H1 (cell line): ENCODE data around the gene KRT1. TPM values are rescaled to one million over a fixed set of nuclear protein-coding genes. Genes with fewer than 3 reads are reported as not detected.

Source experiments
- CTCF ChIA-PET: fragments of 300-600 bp; sonication (Branson Sonifier 250); formaldehyde crosslinking; loops from one replicate; lab custom pipeline; 2021; ENCODE audit not compliant: partially characterized antibody; lab: Charles Lee
- POLR2A ChIA-PET: fragments of 300-600 bp; sonication (Branson Sonifier 250); formaldehyde crosslinking; loops from one replicate; lab custom pipeline; 2021; ENCODE audit warnings: inconsistent platforms; ENCODE audit not compliant: partially characterized antibody; lab: Charles Lee
- DNase-seq, 2 experiments: peaks; one replicate each; pipeline versions ENCODE4 v3.0.0 to v3.0.0-alpha.2; 2010 to 2022; ENCODE audit warnings: low spot score in 2 of 2, low read depth in 1 of 2, mixed read lengths in 1 of 2
- FAIRE-seq: peaks from 2 replicates; lab custom pipeline; 2011; peaks lifted over from hg19 to GRCh38; lab: Jason Lieb, UNC
- H2AFZ ChIP-seq: 2 replicates; pipeline ENCODE4 v1.8.1; 2012; ENCODE audit warnings: low read length, inconsistent platforms
- H2AK5ac ChIP-seq: 2 replicates; pipeline ENCODE4 v1.6.1; 2013; ENCODE audit warnings: low read depth, low read length
- H2BK120ac ChIP-seq: replicated peaks from 2 replicates; pipeline ENCODE3; 2013; ENCODE audit warnings: low read depth, low read length, inconsistent platforms
- H2BK12ac ChIP-seq: 2 replicates; pipeline ENCODE4 v1.6.1; 2013; ENCODE audit warnings: low read depth, low read length
- H2BK15ac ChIP-seq: 2 replicates; pipeline ENCODE4 v1.6.1; 2013; ENCODE audit warnings: low read length
- H2BK20ac ChIP-seq: 2 replicates; pipeline ENCODE4 v1.6.1; 2013; ENCODE audit warnings: low read length
- H2BK5ac ChIP-seq: 2 replicates; pipeline ENCODE4 v1.6.1; 2013; ENCODE audit warnings: low read depth, low read length
- H3K14ac ChIP-seq: 2 replicates; pipeline ENCODE4 v1.6.1; 2013; ENCODE audit warnings: inconsistent platforms; ENCODE audit not compliant: insufficient read length
- H3K18ac ChIP-seq: 2 replicates; pipeline ENCODE4 v1.6.1; 2013; ENCODE audit warnings: low read length; ENCODE audit errors: extremely low read depth
- H3K23ac ChIP-seq: 2 replicates; pipeline ENCODE4 v1.6.1; 2013; ENCODE audit warnings: inconsistent platforms; ENCODE audit not compliant: insufficient read length
- H3K23me2 ChIP-seq: 2 replicates; pipeline ENCODE4 v1.6.1; 2013; ENCODE audit warnings: low read depth, low read length
- H3K27ac ChIP-seq: 2 replicates; pipeline ENCODE4 v1.6.1; 2011; ENCODE audit warnings: low read depth, low read length, inconsistent platforms
- H3K27me3 ChIP-seq, 4 experiments: replicated peaks in 1 of 4; 1 replicate in 1 of 4; 2 replicates in 3 of 4; pipeline versions ENCODE4 v1.6.1 to v1.8.1; 2011 to 2013; ENCODE audit warnings: low read length in 3 of 4, mild to moderate bottlenecking in 3 of 4, inconsistent platforms in 2 of 4, mixed read lengths in 2 of 4, moderate library complexity in 1 of 4; ENCODE audit not compliant: control insufficient read depth in 3 of 4, insufficient read depth in 3 of 4; ENCODE audit errors: extremely low read depth in 1 of 4
- H3K36me3 ChIP-seq, 4 experiments: 2 replicates each; pipeline versions ENCODE4 v1.6.1 to v1.8.1; 2011 to 2013; ENCODE audit warnings: mild to moderate bottlenecking in 4 of 4, low read length in 3 of 4, moderate library complexity in 2 of 4, control low read depth in 1 of 4, inconsistent platforms in 1 of 4; ENCODE audit not compliant: insufficient read depth in 4 of 4, control insufficient read depth in 2 of 4
- H3K4ac ChIP-seq: replicated peaks from 2 replicates; pipeline ENCODE3; 2013; ENCODE audit warnings: low read length, low read depth, mixed read lengths, inconsistent platforms; ENCODE audit not compliant: insufficient read length
- H3K4me1 ChIP-seq, 4 experiments: replicated peaks in 1 of 4; 1 replicate in 1 of 4; 2 replicates in 3 of 4; pipeline versions ENCODE4 v1.6.1 to v1.8.1; 2011 to 2013; ENCODE audit warnings: low read length in 3 of 4, inconsistent platforms in 2 of 4, mixed read lengths in 1 of 4; ENCODE audit not compliant: insufficient read depth in 4 of 4, control insufficient read depth in 3 of 4
- H3K4me2 ChIP-seq, 2 experiments: 2 replicates each; pipeline versions ENCODE4 v1.6.1 to v1.8.1; 2011 to 2013; ENCODE audit warnings: low read depth in 2 of 2, low read length in 2 of 2, control low read depth in 1 of 2, inconsistent platforms in 1 of 2, mild to moderate bottlenecking in 1 of 2; ENCODE audit not compliant: insufficient read depth in 1 of 2
- H3K4me3 ChIP-seq, 4 experiments: fragments of 200-600, 300-600 bp in 1 of 4; sonication (generic), shearing (Covaris generic), sonication (Bioruptor Twin) in 1 of 4; 2 replicates each; pipeline versions ENCODE4 v1.5.1 to v1.8.1; 2011 to 2016; ENCODE audit warnings: low read length in 4 of 4, low read depth in 3 of 4, control low read depth in 2 of 4, inconsistent platforms in 2 of 4, mild to moderate bottlenecking in 2 of 4, mixed read lengths in 1 of 4, moderate library complexity in 1 of 4; ENCODE audit not compliant: insufficient read depth in 2 of 4; ENCODE audit errors: extremely low read depth in 1 of 4
- H3K56ac ChIP-seq: replicated peaks from 2 replicates; pipeline ENCODE3; 2013; ENCODE audit warnings: low read depth, mild to moderate bottlenecking, mixed read lengths, low read length, inconsistent platforms; ENCODE audit not compliant: insufficient read length
- H3K79me1 ChIP-seq: 2 replicates; pipeline ENCODE4 v1.6.1; 2013; ENCODE audit warnings: low read depth, low read length, control low read depth
- H3K79me2 ChIP-seq, 2 experiments: 2 replicates each; pipeline versions ENCODE4 v1.6.1 to v1.8.1; 2012 to 2013; ENCODE audit warnings: low read length in 2 of 2, mild to moderate bottlenecking in 2 of 2, inconsistent platforms in 1 of 2; ENCODE audit not compliant: insufficient read depth in 2 of 2, control insufficient read depth in 1 of 2
- H3K9ac ChIP-seq, 4 experiments: replicated peaks in 1 of 4; 1 replicate in 1 of 4; 2 replicates in 3 of 4; pipeline versions ENCODE4 v1.6.1 to v1.8.1; 2011 to 2013; ENCODE audit warnings: low read depth in 3 of 4, low read length in 3 of 4, control low read depth in 2 of 4, mild to moderate bottlenecking in 2 of 4, moderate library complexity in 2 of 4, inconsistent platforms in 1 of 4; ENCODE audit errors: extremely low read depth in 1 of 4
- H3K9me3 ChIP-seq, 2 experiments: 2 replicates each; pipeline versions ENCODE4 v1.6.1 to v1.8.1; 2012 to 2013; ENCODE audit warnings: mild to moderate bottlenecking in 2 of 2, moderate library complexity in 2 of 2, control low read depth in 1 of 2, inconsistent platforms in 1 of 2, low read depth in 1 of 2, low read length in 1 of 2, mixed read lengths in 1 of 2; ENCODE audit not compliant: insufficient read depth in 2 of 2
- H4K20me1 ChIP-seq, 2 experiments: replicated peaks in 1 of 2; 2 replicates each; pipeline versions ENCODE3 to v1.8.1; 2011 to 2013; ENCODE audit warnings: inconsistent platforms in 2 of 2, low read length in 2 of 2, mild to moderate bottlenecking in 1 of 2; ENCODE audit not compliant: insufficient read depth in 2 of 2, control insufficient read depth in 1 of 2
- H4K5ac ChIP-seq: 2 replicates; pipeline ENCODE4 v1.6.1; 2013; ENCODE audit warnings: low read length, low read depth, mixed read lengths, inconsistent platforms; ENCODE audit not compliant: insufficient read length
- H4K8ac ChIP-seq: 2 replicates; pipeline ENCODE4 v1.8.0; 2013; ENCODE audit warnings: mild to moderate bottlenecking, moderate library complexity, low read length, inconsistent platforms; ENCODE audit not compliant: insufficient read depth; ENCODE audit errors: extremely low read depth
- H4K91ac ChIP-seq: replicated peaks from 2 replicates; pipeline ENCODE3; 2013; ENCODE audit warnings: low read length, mixed read lengths, inconsistent platforms; ENCODE audit not compliant: insufficient read length
- EP300 ChIP-seq, 2 experiments: IDR thresholded peaks; 1 replicate in 1 of 2; 2 replicates in 1 of 2; pipeline ENCODE4 v1.6.1; 2011 to 2012; ENCODE audit warnings: low read depth in 2 of 2, low read length in 2 of 2, mild to moderate bottlenecking in 2 of 2, borderline replicate concordance in 1 of 2, inconsistent platforms in 1 of 2, moderate library complexity in 1 of 2
- GABPA ChIP-seq: IDR thresholded peaks from 2 replicates; pipeline ENCODE4 v1.6.1; 2011; ENCODE audit warnings: mild to moderate bottlenecking, low read length, moderate library complexity, borderline replicate concordance; ENCODE audit not compliant: insufficient read depth
- NRF1 ChIP-seq: IDR thresholded peaks from 2 replicates; pipeline ENCODE4 v1.6.1; 2011; ENCODE audit warnings: mild to moderate bottlenecking, low read depth, low read length, improper control_type of control experiment
- POU5F1 ChIP-seq: IDR thresholded peaks from 2 replicates; pipeline ENCODE4 v1.6.1; 2011; ENCODE audit warnings: low read depth, mild to moderate bottlenecking, low read length, moderate library complexity
- SP2 ChIP-seq: IDR thresholded peaks from 2 replicates; pipeline ENCODE4 v1.6.1; 2012; ENCODE audit warnings: mild to moderate bottlenecking, low read length, inconsistent platforms
- SRF ChIP-seq: IDR thresholded peaks from 2 replicates; pipeline ENCODE4 v1.6.1; 2011; ENCODE audit warnings: mild to moderate bottlenecking, low read depth, low read length, moderate library complexity
- TAF7 ChIP-seq: optimal IDR thresholded peaks from 2 replicates; pipeline ENCODE3; 2011; ENCODE audit warnings: low read depth, mild to moderate bottlenecking, inconsistent platforms, low read length, moderate library complexity, borderline replicate concordance
- YY1 ChIP-seq: IDR thresholded peaks from 2 replicates; pipeline ENCODE4 v1.6.1; 2011; ENCODE audit warnings: low read depth, mild to moderate bottlenecking, low read length
- WGBS, 2 experiments: shearing (Covaris generic) in 1 of 2; methylation state at CpG; one replicate each; pipeline versions ENCODE4 v1.1.6 to v1.1.7; 2013 to 2015; ENCODE audit warnings: low lambda C conversion rate in 2 of 2, mixed read lengths in 2 of 2, inconsistent platforms in 1 of 2, low coverage in 1 of 2, missing lambda C conversion rate in 1 of 2; ENCODE audit not compliant: insufficient replicate concordance in 2 of 2, insufficient coverage in 1 of 2, insufficient read length in 1 of 2; ENCODE audit errors: extremely low coverage in 1 of 2, missing lambda C conversion rate in 1 of 2; 5-methylcytosine and 5-hydroxymethylcytosine counted together
- polyA plus RNA-seq, 7 experiments: library from polyadenylated mRNA; depleted of rRNA in 3 of 7; stranded (reverse) in 5 of 7; unstranded in 2 of 7; fragments of >200 nt in 5 of 7; fragments of 200-250 nt in 2 of 7; gene quantifications; 1 replicate in 5 of 7; 2 replicates in 1 of 7; 4 replicates in 1 of 7; pipeline versions ENCODE4 v1.2.1 to v1.2.3, GENCODE V29; 2011 to 2013; ENCODE audit warnings: missing spikeins in 2 of 7, mixed read lengths in 2 of 7
- total RNA-seq: library from RNA; stranded (reverse); fragmentation: NEBNext Ultra II Directional; extraction: Animal tissue kit (Norgen Biotek cat#: 25700); gene quantifications from 2 replicates; pipeline ENCODE4 v1.2.1, GENCODE V29; 2021
- TF ChIP-seq, protein P1 (sequence below): IDR thresholded peaks from 2 replicates; pipeline ENCODE4 v1.6.1; 2012; ENCODE audit warnings: low read length, inconsistent platforms
- TF ChIP-seq, protein P2 (sequence below): IDR thresholded peaks from 2 replicates; pipeline ENCODE4 v1.6.1; 2011; ENCODE audit warnings: low read depth, mild to moderate bottlenecking, low read length; ENCODE audit not compliant: insufficient read depth

Gene KRT1
- total and polyA plus RNA-seq, 2 of the 8 experiments (the other 6 are each of a cell fraction or from before 2014, with no cell fraction given): not detected

DNA sequence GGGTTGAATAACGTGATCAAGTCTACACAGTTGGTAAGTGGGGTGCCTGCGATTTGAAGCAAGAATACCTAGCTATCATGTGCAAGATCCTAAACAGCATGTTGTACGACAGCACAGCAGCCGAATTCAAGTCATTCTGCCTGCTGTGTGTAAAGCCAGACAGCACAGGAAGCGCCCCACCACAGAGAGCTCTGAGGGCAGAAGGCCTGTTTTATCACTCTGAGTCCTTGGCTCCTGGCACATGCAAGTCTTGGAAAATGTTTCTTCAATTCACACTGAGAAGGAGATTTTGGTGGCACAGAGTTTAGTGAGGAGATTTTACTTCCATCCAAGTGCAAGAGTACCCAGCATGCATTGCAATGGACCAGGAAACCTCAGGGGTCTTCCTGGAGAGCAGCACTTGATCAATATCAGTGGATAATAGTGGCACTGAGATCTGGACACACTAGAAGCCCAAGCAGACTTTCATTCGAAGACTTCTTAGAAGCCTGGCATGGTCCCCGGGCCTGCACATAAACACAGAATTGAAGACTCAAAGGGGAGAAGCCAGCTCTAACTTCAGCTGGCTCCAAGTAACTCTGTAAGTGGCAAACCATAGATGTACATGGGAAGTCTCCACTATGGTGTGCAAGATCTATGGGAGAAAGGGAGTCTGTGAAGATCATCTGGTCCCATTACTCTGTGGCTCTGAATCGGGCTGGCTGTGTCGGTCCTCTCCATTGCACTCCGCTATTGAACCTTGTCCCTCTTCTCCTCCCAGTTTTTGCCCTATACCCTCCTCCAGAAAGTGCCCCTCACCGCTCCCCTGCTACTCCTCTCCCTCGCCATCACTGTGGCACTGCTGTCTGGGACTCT is 1.5 kb upstream of the KRT1 start:
- no peaks in the 10 kb centered on the region for H3K27me3 ChIP-seq
- no peaks in the 10 kb centered on the region; the same call in 1 of the 2 replicates for H3K23me2 ChIP-seq
- no peak overlapping the region for H2BK120ac ChIP-seq
- no peak overlapping the region for H3K4me2 ChIP-seq
- no peak overlapping the region for H2AK5ac ChIP-seq
- H3K79me2 ChIP-seq: no peaks in the 10 kb centered on the region
- 81% methylated on average over 12 of the region's 12 CpGs; no CpG with 5 or more reads in 1 of the 2 experiments for WGBS, 2 experiments
- DNase-seq: no peak
- no peak overlapping the region for H3K27ac ChIP-seq
- H4K20me1 ChIP-seq: no peaks in the 10 kb centered on the region
- no peak overlapping the region for H4K5ac ChIP-seq
- H3K4me1 ChIP-seq: no peaks in the 10 kb centered on the region
- no peaks in the 10 kb centered on the region for H3K79me1 ChIP-seq
- no peak for FAIRE-seq
- no peak overlapping the region for H3K18ac ChIP-seq
- H3K9ac ChIP-seq: no peak overlapping the region
- no peak overlapping the region for H2BK5ac ChIP-seq
- no peak overlapping the region for H4K91ac ChIP-seq
- no peaks in the 10 kb centered on the region for H3K9me3 ChIP-seq
- H3K36me3 ChIP-seq: no peaks in the 10 kb centered on the region
- H3K56ac ChIP-seq: no peak overlapping the region
- H3K23ac ChIP-seq: no peak overlapping the region
- H2BK20ac ChIP-seq: no peak overlapping the region
- CTCF ChIA-PET: interaction anchor here (1.1 to 2.5 kb wide), 6 partner anchors 11 to 299 kb away, joined by 3 to 11 read pairs (median 4); no protein-coding TSS in a partner anchor
- no peak overlapping the region for H3K4me3 ChIP-seq
- no peak overlapping the region for H2BK15ac ChIP-seq
- H4K8ac ChIP-seq: no peak overlapping the region
- H3K4ac ChIP-seq: no peak overlapping the region
- H2AFZ ChIP-seq: no peak overlapping the region
- H3K14ac ChIP-seq: no peak overlapping the region
- POLR2A ChIA-PET: no interaction called here
- H2BK12ac ChIP-seq: no peak overlapping the region
- TF ChIP-seq SP2 (no peak), YY1 (no peak), SRF (no peak), GABPA (no peak), EP300 (IDR thresholded peaks at IDR 0.05; ENCODE audit: borderline replicate concordance in 1 of 2, low read depth in 2 of 2, low read length in 2 of 2) (no peak), POU5F1 (no peak), NRF1 (no peak), TAF7 (no peak)
- TF ChIP-seq, protein P1, sequence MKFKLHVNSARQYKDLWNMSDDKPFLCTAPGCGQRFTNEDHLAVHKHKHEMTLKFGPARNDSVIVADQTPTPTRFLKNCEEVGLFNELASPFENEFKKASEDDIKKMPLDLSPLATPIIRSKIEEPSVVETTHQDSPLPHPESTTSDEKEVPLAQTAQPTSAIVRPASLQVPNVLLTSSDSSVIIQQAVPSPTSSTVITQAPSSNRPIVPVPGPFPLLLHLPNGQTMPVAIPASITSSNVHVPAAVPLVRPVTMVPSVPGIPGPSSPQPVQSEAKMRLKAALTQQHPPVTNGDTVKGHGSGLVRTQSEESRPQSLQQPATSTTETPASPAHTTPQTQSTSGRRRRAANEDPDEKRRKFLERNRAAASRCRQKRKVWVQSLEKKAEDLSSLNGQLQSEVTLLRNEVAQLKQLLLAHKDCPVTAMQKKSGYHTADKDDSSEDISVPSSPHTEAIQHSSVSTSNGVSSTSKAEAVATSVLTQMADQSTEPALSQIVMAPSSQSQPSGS: no peak
- TF ChIP-seq, protein P2, sequence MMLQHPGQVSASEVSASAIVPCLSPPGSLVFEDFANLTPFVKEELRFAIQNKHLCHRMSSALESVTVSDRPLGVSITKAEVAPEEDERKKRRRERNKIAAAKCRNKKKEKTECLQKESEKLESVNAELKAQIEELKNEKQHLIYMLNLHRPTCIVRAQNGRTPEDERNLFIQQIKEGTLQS: no peak
